GM13977 (cell line): ENCODE data around the gene NOVA2.

Source experiments
- DNase-seq: peaks from one replicate; pipeline ENCODE4 v3.0.0; 2012; ENCODE audit warnings: low spot score
- in situ Hi-C: fragments of 300-500 bp; cut with MboI; formaldehyde crosslinking; loops from one replicate; pipeline ENCODE4 v1.12.0; 2022; ENCODE audit warnings: low sequenced_read_pairs, low pct_unique_long_range_greater_than_20kb, mixed read lengths, inconsistent platforms; ENCODE audit not compliant: unreplicated experiment
- TF ChIP-seq, protein P1 (sequence below): IDR thresholded peaks from 2 replicates; pipeline ENCODE4 v1.5.1; 2012; ENCODE audit warnings: mild to moderate bottlenecking, control low read depth; ENCODE audit not compliant: insufficient read depth; ENCODE audit errors: extremely low read depth, missing control alignments

Gene NOVA2

DNA sequence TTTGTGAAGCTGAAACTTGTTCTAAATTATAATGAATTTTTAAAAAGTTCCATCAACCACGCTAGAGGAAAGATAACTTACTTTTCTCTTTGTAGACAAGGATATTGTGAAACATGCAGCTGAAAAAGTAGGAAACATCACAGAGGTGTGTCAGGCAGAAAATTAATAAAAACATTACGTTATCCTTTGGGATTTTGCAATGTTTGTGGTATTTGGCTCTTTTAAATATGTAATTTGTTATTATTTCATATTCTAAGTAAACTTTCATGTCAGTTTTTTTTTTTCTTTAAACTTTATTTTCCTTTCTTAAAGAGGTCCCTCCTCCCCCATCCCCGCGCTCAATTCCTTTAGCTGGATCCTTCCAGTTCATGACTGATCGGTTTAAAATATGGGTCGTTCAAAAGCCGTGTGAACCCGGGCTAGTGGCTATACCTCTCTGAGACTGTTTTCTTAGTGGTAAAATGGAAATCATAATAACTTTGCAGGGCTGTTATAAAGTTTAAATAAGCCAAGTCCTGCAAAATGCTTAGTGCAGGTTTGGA, 20.9 kb upstream of the NOVA2 start:
- DNase-seq, result no peak
- TF ChIP-seq, protein P1, sequence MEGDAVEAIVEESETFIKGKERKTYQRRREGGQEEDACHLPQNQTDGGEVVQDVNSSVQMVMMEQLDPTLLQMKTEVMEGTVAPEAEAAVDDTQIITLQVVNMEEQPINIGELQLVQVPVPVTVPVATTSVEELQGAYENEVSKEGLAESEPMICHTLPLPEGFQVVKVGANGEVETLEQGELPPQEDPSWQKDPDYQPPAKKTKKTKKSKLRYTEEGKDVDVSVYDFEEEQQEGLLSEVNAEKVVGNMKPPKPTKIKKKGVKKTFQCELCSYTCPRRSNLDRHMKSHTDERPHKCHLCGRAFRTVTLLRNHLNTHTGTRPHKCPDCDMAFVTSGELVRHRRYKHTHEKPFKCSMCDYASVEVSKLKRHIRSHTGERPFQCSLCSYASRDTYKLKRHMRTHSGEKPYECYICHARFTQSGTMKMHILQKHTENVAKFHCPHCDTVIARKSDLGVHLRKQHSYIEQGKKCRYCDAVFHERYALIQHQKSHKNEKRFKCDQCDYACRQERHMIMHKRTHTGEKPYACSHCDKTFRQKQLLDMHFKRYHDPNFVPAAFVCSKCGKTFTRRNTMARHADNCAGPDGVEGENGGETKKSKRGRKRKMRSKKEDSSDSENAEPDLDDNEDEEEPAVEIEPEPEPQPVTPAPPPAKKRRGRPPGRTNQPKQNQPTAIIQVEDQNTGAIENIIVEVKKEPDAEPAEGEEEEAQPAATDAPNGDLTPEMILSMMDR, result no peak
- in situ Hi-C loops, result no loop called here

DNA sequence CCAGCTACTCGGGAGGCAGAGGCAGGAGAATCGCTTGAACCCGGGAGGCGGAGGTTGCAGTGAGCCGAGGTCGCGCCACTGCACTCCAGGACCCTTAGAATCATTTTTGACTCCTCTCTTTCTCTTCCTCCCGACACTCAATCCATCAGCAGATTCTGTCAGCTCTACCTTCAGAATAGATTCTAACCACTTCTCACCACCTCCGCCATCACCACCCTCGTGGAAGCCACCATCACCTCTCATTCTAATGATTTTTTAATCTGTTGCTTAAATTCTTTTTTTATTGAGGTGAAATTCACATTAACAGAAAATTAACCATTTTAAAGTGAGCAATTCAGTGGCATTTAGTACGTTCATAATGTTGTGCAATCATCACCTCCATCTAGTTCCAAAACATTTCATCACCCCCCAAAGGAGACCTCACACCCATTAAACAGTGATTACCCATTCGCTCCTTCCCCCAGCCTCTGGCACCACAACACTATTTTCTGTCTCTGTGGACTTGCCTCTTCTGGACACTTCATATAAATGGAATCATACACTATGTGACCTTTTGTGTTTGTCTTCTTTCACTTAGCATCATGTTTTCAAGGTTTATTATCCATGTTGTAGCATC, 16.6 kb upstream of the NOVA2 start:
- in situ Hi-C loops, result no loop called here
- no peak for DNase-seq
- TF ChIP-seq, protein P1, result no peak

DNA sequence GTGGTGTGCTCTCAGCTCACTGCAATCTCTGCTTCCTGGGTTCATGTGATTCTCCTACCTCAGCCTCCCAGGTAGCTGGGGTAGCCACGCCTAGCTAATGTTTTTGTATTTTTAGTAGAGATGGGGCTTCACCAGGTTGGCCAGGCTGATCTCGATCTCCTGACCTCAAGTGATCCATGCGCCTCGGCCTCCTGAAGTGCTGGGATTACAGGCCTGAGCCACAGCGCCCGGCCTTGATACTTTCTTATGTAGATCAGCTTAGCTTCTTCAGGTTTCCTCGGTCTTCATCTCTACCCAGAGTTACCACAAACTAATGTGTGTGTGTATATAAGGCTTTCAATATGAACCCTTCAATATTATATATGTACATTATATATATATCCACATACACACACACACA, 11.7 kb upstream of the NOVA2 start:
- TF ChIP-seq, protein P1, result no peak

DNA sequence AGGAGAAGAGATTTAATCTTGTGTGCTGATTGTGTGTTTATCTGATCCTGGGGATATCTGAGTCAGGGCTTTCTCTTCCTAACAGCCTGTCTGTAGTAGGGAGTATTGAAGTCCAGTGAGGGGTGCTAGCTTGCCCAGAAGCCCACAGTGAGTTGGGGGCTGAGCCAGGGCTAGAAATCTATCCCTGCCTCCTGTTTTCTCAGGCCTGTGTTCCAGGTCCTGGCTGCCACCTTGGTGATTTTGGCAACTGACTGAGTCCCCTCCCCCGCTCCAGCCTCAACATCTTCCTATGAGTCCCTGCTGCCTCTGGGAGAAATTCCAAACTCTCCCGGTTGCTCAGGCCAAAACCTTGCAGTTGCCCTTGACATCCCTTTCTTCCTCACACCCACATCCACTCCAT, 7.7 kb upstream of the NOVA2 start:
- in situ Hi-C loops, result no loop called here
- no peak for DNase-seq
- TF ChIP-seq, protein P1, result no peak

More for the DNA sequence above, 11.7 kb upstream of the NOVA2 start:
- in situ Hi-C loops, result no loop called here
- no peak for DNase-seq

DNA sequence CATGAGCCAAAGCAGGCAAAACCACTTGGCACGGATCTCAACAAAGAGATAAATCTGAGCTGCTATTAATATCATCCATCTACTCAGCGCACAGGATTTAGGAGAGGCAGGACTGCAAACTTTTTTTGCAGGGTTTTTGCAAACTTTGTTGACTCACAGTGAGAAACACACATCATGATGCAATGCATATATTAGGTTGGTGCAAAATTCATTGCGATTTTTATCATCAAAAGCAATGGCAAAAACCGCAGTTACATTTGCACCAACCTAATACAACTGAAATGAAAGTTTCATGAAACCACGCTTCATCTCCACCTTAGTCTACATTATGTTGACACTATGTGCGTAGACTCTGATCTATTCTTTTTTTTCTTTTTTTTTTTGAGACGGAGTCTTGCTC, 4.5 kb upstream of the NOVA2 start:
- no peak for DNase-seq
- in situ Hi-C loops, result no loop called here
- TF ChIP-seq, protein P1, result no peak

DNA sequence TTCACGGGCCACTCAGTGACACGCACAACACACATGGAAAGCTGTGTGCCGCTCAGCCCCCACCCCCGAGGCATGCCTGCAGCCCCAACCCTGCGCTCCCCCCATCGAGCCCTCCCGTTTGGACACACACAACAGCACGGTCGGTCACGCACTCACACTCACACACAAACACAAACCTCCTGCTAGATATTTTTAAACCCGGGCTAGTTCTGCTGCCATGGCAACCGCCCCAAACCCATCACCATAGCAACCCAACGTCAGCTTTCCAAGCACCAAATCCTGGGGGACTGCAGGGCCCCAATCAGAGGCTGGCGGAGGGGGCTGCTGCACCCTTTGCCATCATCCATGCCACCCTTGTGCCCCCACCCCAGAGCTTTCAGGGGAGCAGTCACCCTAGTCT, 2.5 kb upstream of the NOVA2 start:
- no peak for DNase-seq
- TF ChIP-seq, protein P1, result no peak
- in situ Hi-C loops, result no loop called here
